SK-N-SH (cell line): ENCODE measurements around the gene ACIN1. TPM values are rescaled to one million over a fixed set of nuclear protein-coding genes. Genes with fewer than 3 reads are reported as not detected.

Experiments
- CTCF ChIA-PET: fragments of 300-600, 350-600 bp; formaldehyde crosslinking; extraction: SDS; loops from one replicate; lab custom pipeline; 2021; lab: Yijun Ruan, JAX
- POLR2A ChIA-PET: fragments of 350-600 bp; sonication (Branson Sonifier 250); formaldehyde crosslinking; extraction: SDS; loops from one replicate; lab custom pipeline; 2020; ENCODE audit warnings: antibody characterized with exemption, inconsistent platforms; lab: Yijun Ruan, JAX
- DNase-seq: peaks from one replicate; pipeline ENCODE4 v3.0.0; 2012
- H2AFZ ChIP-seq: fragments of 200-600 bp; sonication (generic); 2 replicates; pipeline ENCODE4 v1.8.1; 2016; ENCODE audit warnings: antibody characterized with exemption, mild to moderate bottlenecking, low read depth
- H3F3A ChIP-seq: fragments of 200-600 bp; sonication (generic); replicated peaks from 2 replicates; pipeline ENCODE3; 2016; ENCODE audit warnings: antibody characterized with exemption, mild to moderate bottlenecking; ENCODE audit not compliant: insufficient read depth
- H3K27ac ChIP-seq, 2 experiments: fragments of 200-500 bp in 1 of 2; fragments of 200-600 bp in 1 of 2; sonication (Bioruptor generic) in 1 of 2; sonication (generic), shearing (Covaris generic) in 1 of 2; 2 replicates each; pipeline versions ENCODE4 v1.5.1 to v1.6.1; 2014 to 2016; ENCODE audit warnings: low read depth in 2 of 2, inconsistent platforms in 1 of 2, low read length in 1 of 2, mild to moderate bottlenecking in 1 of 2, mixed read lengths in 1 of 2
- H3K27me3 ChIP-seq: fragments of 200-600 bp; sonication (generic), shearing (Covaris generic); 2 replicates; pipeline ENCODE4 v1.6.1; 2016; ENCODE audit warnings: mixed run types; ENCODE audit not compliant: insufficient read depth
- H3K36me3 ChIP-seq, 2 experiments: fragments of 200-500 bp in 1 of 2; fragments of 200-600 bp in 1 of 2; sonication (Bioruptor generic) in 1 of 2; sonication (generic) in 1 of 2; replicated peaks in 1 of 2; 2 replicates each; pipeline versions ENCODE3 to v1.5.1; 2014 to 2016; ENCODE audit warnings: low read length in 1 of 2, mild to moderate bottlenecking in 1 of 2; ENCODE audit not compliant: insufficient read depth in 2 of 2, control insufficient read depth in 1 of 2
- H3K4me1 ChIP-seq, 2 experiments: fragments of 200-500 bp in 1 of 2; fragments of 200-600 bp in 1 of 2; sonication (Bioruptor generic) in 1 of 2; sonication (generic), shearing (Covaris generic) in 1 of 2; 2 replicates each; pipeline versions ENCODE4 v1.5.1 to v1.6.1; 2014 to 2016; ENCODE audit warnings: low read depth in 1 of 2, low read length in 1 of 2, mixed run types in 1 of 2; ENCODE audit not compliant: insufficient read depth in 2 of 2, control insufficient read depth in 1 of 2
- H3K4me2 ChIP-seq: fragments of 200-600 bp; sonication (generic), shearing (Covaris generic); 2 replicates; pipeline ENCODE4 v1.6.1; 2017; ENCODE audit warnings: mixed run types
- H3K4me3 ChIP-seq, 2 experiments: fragments of 200-500 bp in 1 of 2; fragments of 200-600 bp in 1 of 2; sonication (Bioruptor generic) in 1 of 2; sonication (generic), shearing (Covaris generic) in 1 of 2; 2 replicates each; pipeline versions ENCODE4 v1.5.1 to v1.8.1; 2014 to 2016; ENCODE audit warnings: low read depth in 2 of 2, inconsistent platforms in 1 of 2, low read length in 1 of 2, mild to moderate bottlenecking in 1 of 2, mixed read lengths in 1 of 2, moderate library complexity in 1 of 2
- H3K79me2 ChIP-seq: fragments of 200-600 bp; sonication (generic); 2 replicates; pipeline ENCODE4 v1.8.1; 2017; ENCODE audit warnings: mild to moderate bottlenecking; ENCODE audit not compliant: insufficient read depth
- H3K9ac ChIP-seq: fragments of 200-600 bp; sonication (generic); 2 replicates; pipeline ENCODE4 v1.6.1; 2017; ENCODE audit warnings: mixed run types
- H3K9me2 ChIP-seq: fragments of 200-600 bp; sonication (generic); 2 replicates; pipeline ENCODE4 v1.6.1; 2017; ENCODE audit warnings: mixed run types
- H3K9me3 ChIP-seq: fragments of 200-600 bp; sonication (generic); 2 replicates; pipeline ENCODE4 v1.6.1; 2017; ENCODE audit warnings: mixed run types, mild to moderate bottlenecking, moderate library complexity
- H4K20me1 ChIP-seq: fragments of 200-600 bp; sonication (generic); 2 replicates; pipeline ENCODE4 v1.6.1; 2017; ENCODE audit warnings: mild to moderate bottlenecking, mixed run types; ENCODE audit not compliant: insufficient read depth
- CHD2 ChIP-seq: fragments of 150-350 bp; IDR thresholded peaks from 2 replicates; pipeline ENCODE4 v1.6.1; 2018; ENCODE audit warnings: low read length; ENCODE audit not compliant: partially characterized antibody
- EP300 ChIP-seq, 2 experiments: IDR thresholded peaks; 2 replicates each; pipeline versions ENCODE4 v1.4.0 to v1.6.1; 2012; ENCODE audit warnings: borderline replicate concordance in 1 of 2, low read depth in 1 of 2, low read length in 1 of 2
- FOSL2 ChIP-seq: IDR thresholded peaks from 2 replicates; pipeline ENCODE4 v1.4.0; 2012; ENCODE audit warnings: low read depth, mild to moderate bottlenecking, moderate library complexity, borderline replicate concordance
- GABPA ChIP-seq: IDR thresholded peaks from 2 replicates; pipeline ENCODE4 v1.4.0; 2012; ENCODE audit warnings: low read depth, mild to moderate bottlenecking
- MXI1 ChIP-seq: IDR thresholded peaks from 2 replicates; pipeline ENCODE4 v1.6.1; 2012; ENCODE audit warnings: mild to moderate bottlenecking, low read depth, low read length, improper control_type of control experiment
- RAD21 ChIP-seq: IDR thresholded peaks from 2 replicates; pipeline ENCODE4 v1.6.1; 2012; ENCODE audit warnings: mild to moderate bottlenecking, low read length
- RFX5 ChIP-seq: IDR thresholded peaks from 2 replicates; pipeline ENCODE4 v1.6.1; 2012; ENCODE audit warnings: mild to moderate bottlenecking, improper control_type of control experiment, low read length
- SMC3 ChIP-seq: IDR thresholded peaks from 2 replicates; pipeline ENCODE4 v1.6.1; 2012; ENCODE audit warnings: low read depth, low read length, improper control_type of control experiment
- TAF1 ChIP-seq: IDR thresholded peaks from 2 replicates; pipeline ENCODE4 v1.6.1; 2012; ENCODE audit warnings: low read depth, mild to moderate bottlenecking, low read length, moderate library complexity, borderline replicate concordance
- YY1 ChIP-seq: IDR thresholded peaks from 2 replicates; pipeline ENCODE4 v1.4.0; 2012; ENCODE audit warnings: low read depth, mild to moderate bottlenecking
- WGBS: methylation state at CpG from one replicate; pipeline ENCODE4 v1.1.6; 2017; ENCODE audit warnings: low lambda C conversion rate; 5-methylcytosine and 5-hydroxymethylcytosine counted together
- polyA plus RNA-seq, 3 experiments: library from polyadenylated mRNA; depleted of rRNA; stranded (reverse); fragments of >200 nt; gene quantifications; 2 replicates each; pipeline ENCODE4 v1.2.3, GENCODE V29; 2012
- TF ChIP-seq, protein P1 (sequence below): fragments of 200-600 bp; sonication (generic); IDR thresholded peaks from 2 replicates; pipeline ENCODE4 v1.6.1; 2017; ENCODE audit warnings: antibody characterized with exemption, mild to moderate bottlenecking, moderate library complexity
- TF ChIP-seq, protein P2 (sequence below): IDR thresholded peaks from 2 replicates; pipeline ENCODE4; 2012
- TF ChIP-seq, protein P3 (sequence below): fragments of 150-350 bp; IDR thresholded peaks from 2 replicates; pipeline ENCODE4 v1.6.1; 2017; ENCODE audit warnings: antibody characterized with exemption, low read length, low read depth, borderline replicate concordance

The ACIN1 gene
- polyA plus RNA-seq, 1 of the 3 experiments (the other 2 are of a cell fraction) = 159 TPM

DNA sequence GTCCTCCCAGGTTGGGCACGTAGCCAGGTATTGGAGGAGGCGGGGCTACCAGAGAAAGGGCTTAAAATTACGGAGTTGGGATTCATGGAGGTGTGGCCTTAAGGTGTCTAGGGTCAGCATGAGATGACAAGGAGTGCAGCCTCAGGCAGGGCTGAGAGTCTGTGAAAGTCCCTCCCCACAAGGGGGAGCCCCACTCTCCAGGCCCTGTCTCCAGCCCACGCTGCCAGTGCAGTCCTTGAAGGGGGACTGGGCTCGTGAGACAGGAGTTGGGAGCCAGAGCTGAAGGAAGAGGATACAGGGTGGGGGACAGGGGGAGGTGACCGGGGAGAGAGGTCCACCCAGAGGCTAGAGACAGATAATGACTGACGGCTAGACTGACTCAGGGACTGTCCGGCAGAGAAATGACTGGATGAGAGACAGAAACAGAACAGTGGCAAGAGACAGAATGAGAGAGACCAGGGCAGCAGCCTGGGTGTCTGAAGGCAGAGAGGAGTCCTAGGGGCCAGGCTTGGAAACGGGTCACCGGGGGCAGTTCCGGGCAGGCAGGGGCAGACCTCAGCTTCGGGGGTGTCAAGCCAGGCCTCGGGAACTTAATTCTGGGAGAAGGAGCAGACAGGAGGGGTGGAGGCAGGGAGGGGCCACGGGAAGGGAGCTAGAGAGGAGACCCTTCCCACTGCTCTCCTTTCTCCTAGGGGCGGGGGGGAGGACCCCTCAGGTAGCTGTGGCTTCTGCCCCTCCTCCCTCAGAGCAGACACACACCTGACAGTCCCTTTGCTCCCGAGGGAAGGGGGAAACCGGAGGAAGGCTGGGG lies 38.6 kb downstream of the ACIN1 start:
- POLR2A ChIA-PET = interaction anchor here (0.9 to 3.9 kb wide), 6 partner anchors 11 to 70 kb away, joined by 3 to 33 read pairs (median 7); partner anchors contain the start of gene PSMB5

More for the DNA sequence above, 38.6 kb downstream of the ACIN1 start:
- WGBS = 4% methylated on average over 17 of the region's 17 CpGs
- peaks cover 12% of the 10 kb centered on the region; the same call in 1 of the 2 replicates for H3K79me2 ChIP-seq
- H2AFZ ChIP-seq = peak overlapping the region; percentile 78; the same call in 1 of the 2 replicates
- peak overlapping the region; percentile 62 to 82 for H3K4me3 ChIP-seq
- no peaks in the 10 kb centered on the region; the same call in 1 of the 2 replicates for H4K20me1 ChIP-seq
- H3K4me1 ChIP-seq = peaks cover 14 to 26% of the 10 kb centered on the region in 2 experiments; a peak in 3 of 4 replicates
- H3K4me2 ChIP-seq = peak overlapping the region; percentile 96
- H3K9ac ChIP-seq = peak overlapping the region; percentile 65
- no peaks in the 10 kb centered on the region for H3K9me2 ChIP-seq
- TF ChIP-seq SMC3 = peak; percentile 49
- TF ChIP-seq FOSL2 = no peak
- TF ChIP-seq EP300 (IDR thresholded peaks at IDR 0.05; ENCODE audit: borderline replicate concordance in 1 of 2, low read depth in 1 of 2, low read length in 1 of 2) = no peak
- TF ChIP-seq, protein P1, sequence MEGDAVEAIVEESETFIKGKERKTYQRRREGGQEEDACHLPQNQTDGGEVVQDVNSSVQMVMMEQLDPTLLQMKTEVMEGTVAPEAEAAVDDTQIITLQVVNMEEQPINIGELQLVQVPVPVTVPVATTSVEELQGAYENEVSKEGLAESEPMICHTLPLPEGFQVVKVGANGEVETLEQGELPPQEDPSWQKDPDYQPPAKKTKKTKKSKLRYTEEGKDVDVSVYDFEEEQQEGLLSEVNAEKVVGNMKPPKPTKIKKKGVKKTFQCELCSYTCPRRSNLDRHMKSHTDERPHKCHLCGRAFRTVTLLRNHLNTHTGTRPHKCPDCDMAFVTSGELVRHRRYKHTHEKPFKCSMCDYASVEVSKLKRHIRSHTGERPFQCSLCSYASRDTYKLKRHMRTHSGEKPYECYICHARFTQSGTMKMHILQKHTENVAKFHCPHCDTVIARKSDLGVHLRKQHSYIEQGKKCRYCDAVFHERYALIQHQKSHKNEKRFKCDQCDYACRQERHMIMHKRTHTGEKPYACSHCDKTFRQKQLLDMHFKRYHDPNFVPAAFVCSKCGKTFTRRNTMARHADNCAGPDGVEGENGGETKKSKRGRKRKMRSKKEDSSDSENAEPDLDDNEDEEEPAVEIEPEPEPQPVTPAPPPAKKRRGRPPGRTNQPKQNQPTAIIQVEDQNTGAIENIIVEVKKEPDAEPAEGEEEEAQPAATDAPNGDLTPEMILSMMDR = peak; percentile 79
- TF ChIP-seq MXI1 = no peak
- TF ChIP-seq, protein P2, sequence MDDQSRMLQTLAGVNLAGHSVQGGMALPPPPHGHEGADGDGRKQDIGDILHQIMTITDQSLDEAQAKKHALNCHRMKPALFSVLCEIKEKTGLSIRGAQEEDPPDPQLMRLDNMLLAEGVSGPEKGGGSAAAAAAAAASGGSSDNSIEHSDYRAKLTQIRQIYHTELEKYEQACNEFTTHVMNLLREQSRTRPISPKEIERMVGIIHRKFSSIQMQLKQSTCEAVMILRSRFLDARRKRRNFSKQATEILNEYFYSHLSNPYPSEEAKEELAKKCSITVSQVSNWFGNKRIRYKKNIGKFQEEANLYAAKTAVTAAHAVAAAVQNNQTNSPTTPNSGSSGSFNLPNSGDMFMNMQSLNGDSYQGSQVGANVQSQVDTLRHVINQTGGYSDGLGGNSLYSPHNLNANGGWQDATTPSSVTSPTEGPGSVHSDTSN = no peak
- no peak for TF ChIP-seq GABPA
- no peak for TF ChIP-seq RFX5
- TF ChIP-seq YY1 = no peak
- TF ChIP-seq RAD21 = peak; percentile 37; the same call in 1 of the 2 replicates
- TF ChIP-seq, protein P3, sequence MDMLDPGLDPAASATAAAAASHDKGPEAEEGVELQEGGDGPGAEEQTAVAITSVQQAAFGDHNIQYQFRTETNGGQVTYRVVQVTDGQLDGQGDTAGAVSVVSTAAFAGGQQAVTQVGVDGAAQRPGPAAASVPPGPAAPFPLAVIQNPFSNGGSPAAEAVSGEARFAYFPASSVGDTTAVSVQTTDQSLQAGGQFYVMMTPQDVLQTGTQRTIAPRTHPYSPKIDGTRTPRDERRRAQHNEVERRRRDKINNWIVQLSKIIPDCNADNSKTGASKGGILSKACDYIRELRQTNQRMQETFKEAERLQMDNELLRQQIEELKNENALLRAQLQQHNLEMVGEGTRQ = no peak
- no peak for TF ChIP-seq CHD2
- no peak for TF ChIP-seq TAF1
- DNase-seq = peak; percentile 87
- H3K9me3 ChIP-seq = no peaks in the 10 kb centered on the region
- peak overlapping the region in 1 of 2 experiments; percentile 90; a peak in 2 of 4 replicates for H3K27ac ChIP-seq
- H3K36me3 ChIP-seq = peaks cover 20 to 29% of the 10 kb centered on the region in 2 experiments
- H3F3A ChIP-seq = peaks cover 36% of the 10 kb centered on the region
- no peaks in the 10 kb centered on the region for H3K27me3 ChIP-seq
- CTCF ChIA-PET = interaction anchor here (0.6 to 33.1 kb wide), 18 partner anchors 13 to 673 kb away, joined by 3 to 1566 read pairs (median 4); partner anchors contain the start of genes AJUBA, PRMT5 and PSMB5
